ENCODE results near the gene DOCK2. TPM values are rescaled to one million over a fixed set of nuclear protein-coding genes. Genes with fewer than 3 reads are reported as not detected.

DOCK2 gene
- total RNA-seq, 1 donor = 6.2 TPM

DNA sequence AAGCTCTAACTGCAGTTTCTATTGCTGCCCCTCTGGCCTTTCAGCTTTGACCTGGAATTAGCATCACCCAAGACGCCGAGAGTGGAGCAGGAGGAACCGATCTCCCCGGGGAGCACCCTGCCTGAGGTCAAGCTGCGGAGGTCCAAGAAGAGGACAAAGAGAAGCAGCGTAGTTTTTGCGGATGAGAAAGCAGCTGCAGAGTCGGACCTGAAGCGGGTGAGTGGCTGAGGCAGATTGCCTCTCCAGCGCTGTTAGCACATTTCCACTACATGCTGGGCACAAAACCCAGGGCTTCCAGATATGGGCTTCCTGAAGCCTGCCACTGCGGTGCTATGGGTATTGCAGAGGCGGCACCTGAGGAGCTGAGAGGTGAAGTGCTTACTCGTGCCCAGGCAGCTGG, 441.9 kb downstream of the DOCK2 start:
- H3K4me3 ChIP-seq (ENCODE audit: insufficient read depth, low read length) = no peak overlapping the region
- no peak overlapping the region for H3K27ac ChIP-seq (ENCODE audit: low read depth, low read length)
- no peak overlapping the region for H2AFZ ChIP-seq (ENCODE audit: low read length)
- no peak for DNase-seq (ENCODE audit: insufficient read length, low spot score, missing footprints)
- H3K79me2 ChIP-seq (ENCODE audit: insufficient read depth, low read length) = no peaks in the 10 kb centered on the region
- H3K4me1 ChIP-seq (ENCODE audit: insufficient read depth, low read length) = no peaks in the 10 kb centered on the region
- H4K20me1 ChIP-seq (ENCODE audit: insufficient read depth, low read length) = no peaks in the 10 kb centered on the region
- H3K36me3 ChIP-seq (ENCODE audit: insufficient read depth, low read length) = no peaks in the 10 kb centered on the region
- TF ChIP-seq, protein P1, sequence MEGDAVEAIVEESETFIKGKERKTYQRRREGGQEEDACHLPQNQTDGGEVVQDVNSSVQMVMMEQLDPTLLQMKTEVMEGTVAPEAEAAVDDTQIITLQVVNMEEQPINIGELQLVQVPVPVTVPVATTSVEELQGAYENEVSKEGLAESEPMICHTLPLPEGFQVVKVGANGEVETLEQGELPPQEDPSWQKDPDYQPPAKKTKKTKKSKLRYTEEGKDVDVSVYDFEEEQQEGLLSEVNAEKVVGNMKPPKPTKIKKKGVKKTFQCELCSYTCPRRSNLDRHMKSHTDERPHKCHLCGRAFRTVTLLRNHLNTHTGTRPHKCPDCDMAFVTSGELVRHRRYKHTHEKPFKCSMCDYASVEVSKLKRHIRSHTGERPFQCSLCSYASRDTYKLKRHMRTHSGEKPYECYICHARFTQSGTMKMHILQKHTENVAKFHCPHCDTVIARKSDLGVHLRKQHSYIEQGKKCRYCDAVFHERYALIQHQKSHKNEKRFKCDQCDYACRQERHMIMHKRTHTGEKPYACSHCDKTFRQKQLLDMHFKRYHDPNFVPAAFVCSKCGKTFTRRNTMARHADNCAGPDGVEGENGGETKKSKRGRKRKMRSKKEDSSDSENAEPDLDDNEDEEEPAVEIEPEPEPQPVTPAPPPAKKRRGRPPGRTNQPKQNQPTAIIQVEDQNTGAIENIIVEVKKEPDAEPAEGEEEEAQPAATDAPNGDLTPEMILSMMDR (IDR thresholded peaks at IDR 0.05; ENCODE audit: extremely low read depth, low read depth, low read length) = no peak
- no peak overlapping the region for H3K4me2 ChIP-seq (ENCODE audit: insufficient read depth, low read length)
- H3K9me3 ChIP-seq (ENCODE audit: low read depth, low read length) = no peaks in the 10 kb centered on the region
- no peaks in the 10 kb centered on the region for H3K27me3 ChIP-seq (ENCODE audit: insufficient read depth, low read length)

DNA sequence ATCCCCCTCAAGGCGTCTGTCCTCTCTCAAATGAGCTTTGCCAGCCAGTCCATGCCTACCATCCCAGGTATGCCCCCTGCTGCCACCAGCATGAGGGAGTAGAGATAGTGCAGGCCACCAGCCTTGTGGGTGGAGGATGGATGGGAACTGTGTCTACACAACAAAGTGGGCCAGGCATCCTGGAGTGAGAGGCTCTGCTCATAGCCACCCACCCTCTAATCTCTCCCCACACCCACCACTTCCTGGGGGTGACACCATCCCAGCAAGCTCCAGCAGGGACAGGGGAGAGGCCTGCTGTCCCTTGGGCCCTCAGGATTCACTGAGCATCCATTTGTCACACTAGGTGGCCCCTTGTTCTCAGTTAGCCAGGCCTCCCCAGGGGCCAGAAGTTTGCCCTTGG, 443.1 kb downstream of the DOCK2 start:
- Histone ChIP-seq H3K79me2 (ENCODE audit: insufficient read depth, low read length) (no peaks in the 10 kb centered on the region), H4K20me1 (ENCODE audit: insufficient read depth, low read length) (no peaks in the 10 kb centered on the region), H3K4me3 (ENCODE audit: insufficient read depth, low read length) (no peak overlapping the region), H3K4me1 (ENCODE audit: insufficient read depth, low read length) (no peaks in the 10 kb centered on the region), H3K36me3 (ENCODE audit: insufficient read depth, low read length) (no peaks in the 10 kb centered on the region), H3K27me3 (ENCODE audit: insufficient read depth, low read length) (no peaks in the 10 kb centered on the region), H3K9me3 (ENCODE audit: low read depth, low read length) (no peaks in the 10 kb centered on the region), H3K4me2 (ENCODE audit: insufficient read depth, low read length) (no peak overlapping the region), H2AFZ (ENCODE audit: low read length) (no peak overlapping the region), H3K27ac (ENCODE audit: low read depth, low read length) (no peak overlapping the region)
- DNase-seq (ENCODE audit: insufficient read length, low spot score, missing footprints) = no peak
- TF ChIP-seq, protein P1 (IDR thresholded peaks at IDR 0.05; ENCODE audit: extremely low read depth, low read depth, low read length) = no peak

DNA sequence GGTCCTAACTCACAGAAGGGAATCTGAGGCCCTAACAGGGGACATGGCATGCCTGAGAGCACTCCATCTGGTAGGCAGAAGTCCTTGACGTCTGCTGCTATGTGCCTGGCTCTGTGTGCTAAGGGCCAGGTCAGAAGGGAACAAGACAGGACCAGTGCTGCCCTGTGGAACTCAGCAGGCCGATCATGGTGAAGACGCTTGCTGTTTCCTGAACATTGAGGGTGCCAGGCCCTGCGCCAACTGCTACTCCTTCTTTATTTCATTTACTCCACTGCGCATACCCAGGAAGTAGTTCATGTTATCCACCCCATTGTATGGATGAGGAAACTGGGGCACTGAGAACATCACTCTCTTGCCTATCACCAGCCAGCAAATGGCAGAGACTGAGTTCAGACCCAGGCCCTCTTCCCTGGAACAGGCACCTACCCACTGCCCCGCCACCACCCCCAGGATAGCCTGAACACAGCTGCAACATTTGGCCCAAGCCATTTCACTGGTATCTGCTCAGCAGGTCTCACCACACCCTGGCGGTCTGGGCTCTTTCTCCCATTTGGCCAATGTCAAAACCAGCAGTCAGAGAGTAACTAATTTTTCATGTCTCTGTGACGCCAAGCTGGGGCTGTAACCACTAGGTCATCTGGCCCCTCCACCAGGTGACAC, 443.8 kb downstream of the DOCK2 start:
- no peak overlapping the region for H2AFZ ChIP-seq (ENCODE audit: low read length)
- no peaks in the 10 kb centered on the region for H3K79me2 ChIP-seq (ENCODE audit: insufficient read depth, low read length)
- H3K4me3 ChIP-seq (ENCODE audit: insufficient read depth, low read length) = no peak overlapping the region
- no peaks in the 10 kb centered on the region for H3K36me3 ChIP-seq (ENCODE audit: insufficient read depth, low read length)
- no peak overlapping the region for H3K4me2 ChIP-seq (ENCODE audit: insufficient read depth, low read length)
- no peaks in the 10 kb centered on the region for H3K9me3 ChIP-seq (ENCODE audit: low read depth, low read length)
- H4K20me1 ChIP-seq (ENCODE audit: insufficient read depth, low read length) = no peaks in the 10 kb centered on the region
- H3K4me1 ChIP-seq (ENCODE audit: insufficient read depth, low read length) = no peaks in the 10 kb centered on the region
- no peak overlapping the region for H3K27ac ChIP-seq (ENCODE audit: low read depth, low read length)
- TF ChIP-seq, protein P1 (IDR thresholded peaks at IDR 0.05; ENCODE audit: extremely low read depth, low read depth, low read length) = no peak
- H3K27me3 ChIP-seq (ENCODE audit: insufficient read depth, low read length) = peaks cover 1% of the 10 kb centered on the region
- no peak for DNase-seq (ENCODE audit: insufficient read length, low spot score, missing footprints)

DNA sequence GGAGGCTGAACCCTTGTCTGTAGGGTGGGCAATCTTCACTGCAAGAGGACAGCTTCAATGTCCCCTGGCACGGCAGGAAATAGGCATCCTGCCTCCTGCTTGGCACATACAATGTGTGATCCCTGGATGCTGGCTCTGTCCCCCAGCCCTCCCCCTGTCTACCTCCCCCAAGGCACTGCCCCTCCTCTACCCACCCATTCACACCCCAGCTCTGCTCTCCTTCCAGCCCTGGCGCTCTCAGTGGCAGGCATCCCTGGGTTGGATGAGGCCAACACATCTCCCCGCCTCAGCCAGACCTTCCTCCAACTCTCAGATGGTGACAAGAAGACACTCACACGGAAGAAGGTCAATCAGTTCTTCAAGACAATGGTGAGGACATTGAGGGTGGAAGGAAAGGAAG, 444.5 kb downstream of the DOCK2 start:
- H3K36me3 ChIP-seq (ENCODE audit: insufficient read depth, low read length) = no peaks in the 10 kb centered on the region
- peaks cover 3% of the 10 kb centered on the region for H3K27me3 ChIP-seq (ENCODE audit: insufficient read depth, low read length)
- no peak overlapping the region for H3K4me2 ChIP-seq (ENCODE audit: insufficient read depth, low read length)
- H3K4me1 ChIP-seq (ENCODE audit: insufficient read depth, low read length) = no peaks in the 10 kb centered on the region
- no peak overlapping the region for H2AFZ ChIP-seq (ENCODE audit: low read length)
- H3K27ac ChIP-seq (ENCODE audit: low read depth, low read length) = no peak overlapping the region
- TF ChIP-seq, protein P1 (IDR thresholded peaks at IDR 0.05; ENCODE audit: extremely low read depth, low read depth, low read length) = no peak
- no peaks in the 10 kb centered on the region for H4K20me1 ChIP-seq (ENCODE audit: insufficient read depth, low read length)
- no peak overlapping the region for H3K4me3 ChIP-seq (ENCODE audit: insufficient read depth, low read length)
- no peak for DNase-seq (ENCODE audit: insufficient read length, low spot score, missing footprints)
- H3K9me3 ChIP-seq (ENCODE audit: low read depth, low read length) = no peaks in the 10 kb centered on the region
- no peaks in the 10 kb centered on the region for H3K79me2 ChIP-seq (ENCODE audit: insufficient read depth, low read length)
